ENCODE results near the gene POU2AF2.

Gene POU2AF2

DNA sequence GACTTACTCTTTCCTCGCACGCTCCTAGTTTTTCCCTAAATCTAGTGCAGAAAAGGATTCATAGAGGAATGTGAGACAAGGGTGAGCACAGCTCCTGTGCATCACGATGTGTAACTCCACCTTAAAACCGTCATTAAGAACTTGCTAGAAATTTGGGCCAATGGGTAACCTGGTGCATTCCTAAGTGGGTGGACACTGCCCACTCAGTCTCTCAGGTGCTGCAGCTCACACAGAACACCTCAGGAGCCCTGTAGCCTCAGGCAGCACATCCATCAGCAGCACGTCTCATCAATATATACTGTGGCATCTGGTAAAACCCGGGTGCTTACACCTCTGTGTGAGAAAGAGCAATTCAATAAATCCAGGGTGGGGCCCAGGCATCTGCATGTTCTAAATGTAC lies 65.2 kb downstream of the POU2AF2 start:
- Histone ChIP-seq H3K36me3 (ENCODE audit: control insufficient read depth in 2 of 2, insufficient read depth in 1 of 2, low read length in 2 of 2) (no peaks in the 10 kb centered on the region), H3K27ac (ENCODE audit: extremely low read depth, low read depth, low read length) (no peak overlapping the region), H3K4me3 (ENCODE audit: low read depth, low read length) (no peak overlapping the region), H3K9me3 (ENCODE audit: control insufficient read depth, insufficient read depth, low read depth, low read length) (no peaks in the 10 kb centered on the region), H3K4me1 (ENCODE audit: control insufficient read depth, insufficient read depth, low read length) (no peaks in the 10 kb centered on the region)
- TF ChIP-seq ZNF621 (tag by site-specific recombination; IDR thresholded peaks at IDR 0.05) (no peak), ZNF423 (tag by site-specific recombination; IDR thresholded peaks at IDR 0.05) (no peak), SALL2 (tag by site-specific recombination; IDR thresholded peaks at IDR 0.05; ENCODE audit: borderline replicate concordance) (no peak), KLF9 (tag by site-specific recombination; IDR thresholded peaks at IDR 0.05; ENCODE audit: low read depth) (no peak), ZFP41 (tag by site-specific recombination; IDR thresholded peaks at IDR 0.05; ENCODE audit: borderline replicate concordance) (no peak), ZNF514 (tag by site-specific recombination; IDR thresholded peaks at IDR 0.05) (no peak), HOXC10 (CRISPR knock-in tag; IDR thresholded peaks at IDR 0.05) (no peak), ZNF157 (tag by site-specific recombination; IDR thresholded peaks at IDR 0.05) (no peak), ZNF555 (tag by site-specific recombination; conservative IDR thresholded peaks at IDR 0.05) (no peak), ZNF658 (tag by site-specific recombination; IDR thresholded peaks at IDR 0.05) (no peak)
- TF ChIP-seq, protein P1, sequence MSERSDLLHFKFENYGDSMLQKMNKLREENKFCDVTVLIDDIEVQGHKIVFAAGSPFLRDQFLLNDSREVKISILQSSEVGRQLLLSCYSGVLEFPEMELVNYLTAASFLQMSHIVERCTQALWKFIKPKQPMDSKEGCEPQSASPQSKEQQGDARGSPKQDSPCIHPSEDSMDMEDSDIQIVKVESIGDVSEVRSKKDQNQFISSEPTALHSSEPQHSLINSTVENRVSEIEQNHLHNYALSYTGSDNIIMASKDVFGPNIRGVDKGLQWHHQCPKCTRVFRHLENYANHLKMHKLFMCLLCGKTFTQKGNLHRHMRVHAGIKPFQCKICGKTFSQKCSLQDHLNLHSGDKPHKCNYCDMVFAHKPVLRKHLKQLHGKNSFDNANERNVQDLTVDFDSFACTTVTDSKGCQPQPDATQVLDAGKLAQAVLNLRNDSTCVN (tag by site-specific recombination; optimal IDR thresholded peaks at IDR 0.05), result no peak
- TF ChIP-seq, protein P2, sequence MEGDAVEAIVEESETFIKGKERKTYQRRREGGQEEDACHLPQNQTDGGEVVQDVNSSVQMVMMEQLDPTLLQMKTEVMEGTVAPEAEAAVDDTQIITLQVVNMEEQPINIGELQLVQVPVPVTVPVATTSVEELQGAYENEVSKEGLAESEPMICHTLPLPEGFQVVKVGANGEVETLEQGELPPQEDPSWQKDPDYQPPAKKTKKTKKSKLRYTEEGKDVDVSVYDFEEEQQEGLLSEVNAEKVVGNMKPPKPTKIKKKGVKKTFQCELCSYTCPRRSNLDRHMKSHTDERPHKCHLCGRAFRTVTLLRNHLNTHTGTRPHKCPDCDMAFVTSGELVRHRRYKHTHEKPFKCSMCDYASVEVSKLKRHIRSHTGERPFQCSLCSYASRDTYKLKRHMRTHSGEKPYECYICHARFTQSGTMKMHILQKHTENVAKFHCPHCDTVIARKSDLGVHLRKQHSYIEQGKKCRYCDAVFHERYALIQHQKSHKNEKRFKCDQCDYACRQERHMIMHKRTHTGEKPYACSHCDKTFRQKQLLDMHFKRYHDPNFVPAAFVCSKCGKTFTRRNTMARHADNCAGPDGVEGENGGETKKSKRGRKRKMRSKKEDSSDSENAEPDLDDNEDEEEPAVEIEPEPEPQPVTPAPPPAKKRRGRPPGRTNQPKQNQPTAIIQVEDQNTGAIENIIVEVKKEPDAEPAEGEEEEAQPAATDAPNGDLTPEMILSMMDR (tag by site-specific recombination; IDR thresholded peaks at IDR 0.05), result no peak
- TF ChIP-seq, protein P3, sequence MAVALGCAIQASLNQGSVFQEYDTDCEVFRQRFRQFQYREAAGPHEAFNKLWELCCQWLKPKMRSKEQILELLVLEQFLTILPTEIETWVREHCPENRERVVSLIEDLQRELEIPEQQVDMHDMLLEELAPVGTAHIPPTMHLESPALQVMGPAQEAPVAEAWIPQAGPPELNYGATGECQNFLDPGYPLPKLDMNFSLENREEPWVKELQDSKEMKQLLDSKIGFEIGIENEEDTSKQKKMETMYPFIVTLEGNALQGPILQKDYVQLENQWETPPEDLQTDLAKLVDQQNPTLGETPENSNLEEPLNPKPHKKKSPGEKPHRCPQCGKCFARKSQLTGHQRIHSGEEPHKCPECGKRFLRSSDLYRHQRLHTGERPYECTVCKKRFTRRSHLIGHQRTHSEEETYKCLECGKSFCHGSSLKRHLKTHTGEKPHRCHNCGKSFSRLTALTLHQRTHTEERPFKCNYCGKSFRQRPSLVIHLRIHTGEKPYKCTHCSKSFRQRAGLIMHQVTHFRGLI (tag by site-specific recombination; IDR thresholded peaks at IDR 0.05), result no peak
- TF ChIP-seq, protein P4, sequence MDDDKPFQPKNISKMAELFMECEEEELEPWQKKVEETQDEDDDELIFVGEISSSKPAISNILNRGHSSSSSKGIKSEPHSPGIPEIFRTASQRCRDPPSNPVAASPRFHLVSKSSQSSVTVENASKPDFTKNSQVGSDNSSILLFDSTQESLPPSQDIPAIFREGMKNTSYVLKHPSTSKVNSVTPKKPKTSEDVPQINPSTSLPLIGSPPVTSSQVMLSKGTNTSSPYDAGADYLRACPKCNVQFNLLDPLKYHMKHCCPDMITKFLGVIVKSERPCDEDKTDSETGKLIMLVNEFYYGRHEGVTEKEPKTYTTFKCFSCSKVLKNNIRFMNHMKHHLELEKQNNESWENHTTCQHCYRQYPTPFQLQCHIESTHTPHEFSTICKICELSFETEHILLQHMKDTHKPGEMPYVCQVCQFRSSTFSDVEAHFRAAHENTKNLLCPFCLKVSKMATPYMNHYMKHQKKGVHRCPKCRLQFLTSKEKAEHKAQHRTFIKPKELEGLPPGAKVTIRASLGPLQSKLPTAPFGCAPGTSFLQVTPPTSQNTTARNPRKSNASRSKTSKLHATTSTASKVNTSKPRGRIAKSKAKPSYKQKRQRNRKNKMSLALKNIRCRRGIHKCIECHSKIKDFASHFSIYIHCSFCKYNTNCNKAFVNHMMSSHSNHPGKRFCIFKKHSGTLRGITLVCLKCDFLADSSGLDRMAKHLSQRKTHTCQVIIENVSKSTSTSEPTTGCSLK (tag by site-specific recombination; IDR thresholded peaks at IDR 0.05), result no peak
- TF ChIP-seq, protein P5, sequence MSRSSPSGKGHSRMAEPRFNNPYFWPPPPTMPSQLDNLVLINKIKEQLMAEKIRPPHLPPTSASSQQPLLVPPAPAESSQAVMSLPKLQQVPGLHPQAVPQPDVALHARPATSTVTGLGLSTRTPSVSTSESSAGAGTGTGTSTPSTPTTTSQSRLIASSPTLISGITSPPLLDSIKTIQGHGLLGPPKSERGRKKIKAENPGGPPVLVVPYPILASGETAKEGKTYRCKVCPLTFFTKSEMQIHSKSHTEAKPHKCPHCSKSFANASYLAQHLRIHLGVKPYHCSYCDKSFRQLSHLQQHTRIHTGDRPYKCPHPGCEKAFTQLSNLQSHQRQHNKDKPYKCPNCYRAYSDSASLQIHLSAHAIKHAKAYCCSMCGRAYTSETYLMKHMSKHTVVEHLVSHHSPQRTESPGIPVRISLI (tag by site-specific recombination; IDR thresholded peaks at IDR 0.05), result no peak
- TF ChIP-seq, protein P6, sequence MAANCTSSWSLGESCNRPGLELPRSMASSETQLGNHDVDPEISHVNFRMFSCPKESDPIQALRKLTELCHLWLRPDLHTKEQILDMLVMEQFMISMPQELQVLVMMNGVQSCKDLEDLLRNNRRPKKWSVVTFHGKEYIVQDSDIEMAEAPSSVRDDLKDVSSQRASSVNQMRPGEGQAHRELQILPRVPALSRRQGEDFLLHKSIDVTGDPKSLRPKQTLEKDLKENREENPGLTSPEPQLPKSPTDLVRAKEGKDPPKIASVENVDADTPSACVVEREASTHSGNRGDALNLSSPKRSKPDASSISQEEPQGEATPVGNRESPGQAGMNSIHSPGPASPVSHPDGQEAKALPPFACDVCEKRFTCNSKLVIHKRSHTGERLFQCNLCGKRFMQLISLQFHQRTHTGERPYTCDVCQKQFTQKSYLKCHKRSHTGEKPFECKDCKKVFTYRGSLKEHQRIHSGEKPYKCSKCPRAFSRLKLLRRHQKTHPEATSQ (tag by site-specific recombination; IDR thresholded peaks at IDR 0.05), result no peak
- TF ChIP-seq, protein P7, sequence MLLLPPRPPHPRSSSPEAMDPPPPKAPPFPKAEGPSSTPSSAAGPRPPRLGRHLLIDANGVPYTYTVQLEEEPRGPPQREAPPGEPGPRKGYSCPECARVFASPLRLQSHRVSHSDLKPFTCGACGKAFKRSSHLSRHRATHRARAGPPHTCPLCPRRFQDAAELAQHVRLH (tag by site-specific recombination; IDR thresholded peaks at IDR 0.05), result no peak
- POLR2A ChIA-PET, result no interaction called here
- CTCF ChIA-PET, result interaction anchor here (0.6 kb wide), 1 partner anchor 113 kb away, joined by 6 read pairs; no protein-coding TSS in a partner anchor

All from HEK293 (cell line).